Calu3 (cell line): Measurements from ENCODE around the gene SMURF2. TPM values are rescaled to one million over a fixed set of nuclear protein-coding genes. Genes with fewer than 3 reads are reported as not detected.

Source experiments
- BruUV-seq: library from RNA; stranded (reverse); fragments of 400-500 nt; replicated peaks from 2 replicates; lab custom pipeline; 2021; lab: Mats Ljungman, UMichigan
- CTCF ChIA-PET: fragments of 300-600 bp; sonication (Branson Sonifier 250); formaldehyde crosslinking; loops from one replicate; lab custom pipeline; 2022; ENCODE audit warnings: antibody characterized with exemption; lab: Charles Lee
- DNase-seq: peaks from one replicate; pipeline ENCODE4 v3.0.0; 2022
- H3K27ac Mint-ChIP-seq: one replicate; pipeline ENCODE4 v1.8.0; 2022; ENCODE audit warnings: mixed read lengths; ENCODE audit not compliant: unreplicated experiment
- H3K27me3 Mint-ChIP-seq: one replicate; pipeline ENCODE4 v1.8.0; 2022; ENCODE audit warnings: mixed read lengths; ENCODE audit not compliant: unreplicated experiment
- H3K36me3 Mint-ChIP-seq: one replicate; pipeline ENCODE4 v1.8.0; 2022; ENCODE audit warnings: mild to moderate bottlenecking, moderate library complexity, mixed read lengths; ENCODE audit not compliant: insufficient read depth, unreplicated experiment
- H3K4me1 Mint-ChIP-seq: one replicate; pipeline ENCODE4 v1.8.0; 2022; ENCODE audit warnings: mild to moderate bottlenecking, low read depth, mixed read lengths; ENCODE audit not compliant: unreplicated experiment
- H3K4me3 Mint-ChIP-seq: one replicate; pipeline ENCODE4 v1.8.0; 2022; ENCODE audit warnings: mild to moderate bottlenecking, low read depth, moderate library complexity, mixed read lengths; ENCODE audit not compliant: unreplicated experiment
- H3K9me3 Mint-ChIP-seq: one replicate; pipeline ENCODE4 v1.8.0; 2022; ENCODE audit warnings: low read depth, mixed read lengths; ENCODE audit not compliant: unreplicated experiment
- CTCF ChIP-seq: fragments of 200-600 bp; IDR thresholded peaks from one replicate; pipeline ENCODE4 v1.8.0; 2022; ENCODE audit warnings: antibody characterized with exemption; ENCODE audit not compliant: unreplicated experiment
- intact Hi-C: fragments of 100-400 bp; cut with micrococcal nuclease; formaldehyde crosslinking; loops from one replicate; pipeline ENCODE4 v1.10.0; 2022; ENCODE audit not compliant: unreplicated experiment
- total RNA-seq: library from RNA; stranded (reverse); gene quantifications from 2 replicates; pipeline ENCODE4 v1.2.3, GENCODE V29; 2022

The SMURF2 gene
- total RNA-seq, 1 experiment from 2014 or later, result 18.8 TPM

DNA sequence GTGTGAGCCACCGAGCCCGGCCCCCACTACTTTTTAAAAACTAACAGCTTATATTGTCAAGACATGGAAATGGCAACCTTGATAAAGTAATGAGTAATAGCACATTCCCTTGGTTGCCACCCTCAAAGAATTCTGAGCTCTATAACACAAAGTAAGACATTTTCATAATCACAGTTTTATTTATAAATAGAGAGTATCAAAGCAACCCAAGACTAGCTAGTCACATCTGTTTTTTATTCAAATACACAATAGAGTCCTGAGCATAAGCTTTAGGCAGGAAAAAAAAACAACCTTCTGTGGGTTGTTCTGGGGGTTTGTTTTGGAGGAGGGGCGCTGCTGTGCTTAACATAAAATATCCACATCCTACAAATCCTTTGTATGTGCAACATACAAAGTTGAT, 86.7 kb downstream of the SMURF2 start:
- no TSS peak for BruUV-seq
- Mint-ChIP-seq H3K27ac (no peak overlapping the region), H3K27me3 (no peaks in the 10 kb centered on the region), H3K36me3 (peaks cover 8% of the 10 kb centered on the region), H3K4me3 (no peak overlapping the region), H3K4me1 (no peaks in the 10 kb centered on the region), H3K9me3 (no peaks in the 10 kb centered on the region)
- CTCF ChIA-PET, result no interaction called here
- no peak for TF ChIP-seq CTCF
- intact Hi-C loops, result no loop called here
- no peak for DNase-seq

- H3K36me3 Mint-ChIP-seq, result peaks cover 8% of the 10 kb centered on the region
- no peaks in the 10 kb centered on the region for H3K4me1 Mint-ChIP-seq
- no TSS peak for BruUV-seq
- CTCF ChIA-PET, result no interaction called here
- no peak overlapping the region for H3K27ac Mint-ChIP-seq
- DNase-seq, result no peak
- H3K27me3 Mint-ChIP-seq, result no peaks in the 10 kb centered on the region
- intact Hi-C loops, result loop anchor here (5.0 kb wide), 1 partner anchor 33 kb away; no protein-coding TSS in a partner anchor
- no peak overlapping the region for H3K4me3 Mint-ChIP-seq
- no peak for TF ChIP-seq CTCF
- H3K9me3 Mint-ChIP-seq, result no peaks in the 10 kb centered on the region
Measured at GRCh38 chr17:64574646-64575045, 87.5 kb downstream of the SMURF2 start.

DNA sequence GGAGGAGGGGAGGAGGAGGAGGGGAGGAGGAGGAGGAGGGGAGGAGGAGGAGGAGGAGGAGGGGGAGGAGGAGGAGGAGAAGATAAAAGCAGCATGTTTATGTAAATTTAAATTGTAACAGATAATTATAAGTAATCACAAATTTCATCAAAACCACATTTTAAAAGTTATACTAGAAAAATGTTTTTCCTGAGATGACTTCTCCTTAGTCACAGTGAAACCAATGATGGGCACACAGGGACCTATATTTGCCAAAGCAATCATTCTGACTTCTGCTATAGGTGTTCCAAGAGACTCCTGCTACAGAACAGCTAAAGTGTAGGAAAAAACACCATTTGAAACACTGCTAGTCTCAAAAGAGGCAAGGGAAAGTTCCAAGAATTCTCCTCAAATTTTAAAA, 88.9 kb downstream of the SMURF2 start:
- no peak for DNase-seq
- BruUV-seq, result no TSS peak
- CTCF ChIA-PET, result interaction anchor here (0.6 kb wide), 1 partner anchor 390 kb away, joined by 3 read pairs; no protein-coding TSS in a partner anchor
- Mint-ChIP-seq H3K4me3 (no peak overlapping the region), H3K9me3 (no peaks in the 10 kb centered on the region), H3K27me3 (no peaks in the 10 kb centered on the region), H3K27ac (no peak overlapping the region), H3K4me1 (no peaks in the 10 kb centered on the region), H3K36me3 (peaks cover 13% of the 10 kb centered on the region)
- intact Hi-C loops, result loop anchor here (5.0 kb wide), 1 partner anchor 34 kb away; no protein-coding TSS in a partner anchor
- TF ChIP-seq CTCF, result no peak

DNA sequence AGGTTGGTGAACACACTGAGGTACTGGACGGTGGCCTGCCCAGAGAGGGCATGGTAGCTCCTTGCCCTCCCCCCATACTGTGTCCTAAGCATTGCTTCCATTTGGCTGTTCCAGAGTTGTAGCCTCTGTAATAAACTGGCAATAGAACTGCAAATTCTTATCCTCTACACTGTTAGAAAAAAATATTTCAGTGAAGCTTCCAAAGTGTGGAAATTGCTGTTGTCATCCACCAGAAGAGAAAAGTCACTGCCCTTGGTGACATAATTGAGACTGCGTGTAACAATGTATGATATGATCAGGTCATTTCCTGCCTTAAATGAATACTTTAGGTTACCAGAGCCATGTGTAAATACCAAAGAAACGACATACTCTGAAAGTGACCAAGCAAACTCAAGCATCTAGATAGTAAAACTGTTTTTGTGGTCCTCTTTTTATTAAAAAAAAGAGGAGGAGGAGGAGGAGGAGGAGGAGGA, 89.4 kb downstream of the SMURF2 start:
- H3K9me3 Mint-ChIP-seq, result no peaks in the 10 kb centered on the region
- H3K36me3 Mint-ChIP-seq, result peaks cover 11% of the 10 kb centered on the region
- H3K27ac Mint-ChIP-seq, result no peak overlapping the region

More for the DNA sequence above, 89.4 kb downstream of the SMURF2 start:
- no peak for DNase-seq
- Mint-ChIP-seq H3K4me3 (no peak overlapping the region), H3K27me3 (no peaks in the 10 kb centered on the region), H3K4me1 (no peaks in the 10 kb centered on the region)
- CTCF ChIA-PET, result no interaction called here
- no peak for TF ChIP-seq CTCF
- no TSS peak for BruUV-seq
- intact Hi-C loops, result loop anchor here (5.0 kb wide), 1 partner anchor 35 kb away; no protein-coding TSS in a partner anchor
